GM18520 (cell line): ENCODE results near the gene KRTAP10-10.
"Not testable (repeated sequence)": the region's sequence is repeated elsewhere in the genome, so short reads cannot be mapped to it uniquely, and the experiment has no call there.

ENCODE experiments used
- ATAC-seq: cut with Tn5 transposase; IDR thresholded peaks from one replicate; pipeline ENCODE4 v1.9.1; 2021; ENCODE audit not compliant: unreplicated experiment

KRTAP10-10 gene, protein sequence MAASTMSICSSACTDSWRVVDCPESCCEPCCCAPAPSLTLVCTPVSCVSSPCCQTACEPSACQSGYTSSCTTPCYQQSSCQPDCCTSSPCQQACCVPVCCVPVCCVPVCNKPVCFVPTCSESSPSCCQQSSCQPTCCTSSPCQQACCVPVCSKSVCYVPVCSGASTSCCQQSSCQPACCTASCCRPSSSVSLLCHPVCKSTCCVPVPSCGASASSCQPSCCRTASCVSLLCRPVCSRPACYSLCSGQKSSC

DNA sequence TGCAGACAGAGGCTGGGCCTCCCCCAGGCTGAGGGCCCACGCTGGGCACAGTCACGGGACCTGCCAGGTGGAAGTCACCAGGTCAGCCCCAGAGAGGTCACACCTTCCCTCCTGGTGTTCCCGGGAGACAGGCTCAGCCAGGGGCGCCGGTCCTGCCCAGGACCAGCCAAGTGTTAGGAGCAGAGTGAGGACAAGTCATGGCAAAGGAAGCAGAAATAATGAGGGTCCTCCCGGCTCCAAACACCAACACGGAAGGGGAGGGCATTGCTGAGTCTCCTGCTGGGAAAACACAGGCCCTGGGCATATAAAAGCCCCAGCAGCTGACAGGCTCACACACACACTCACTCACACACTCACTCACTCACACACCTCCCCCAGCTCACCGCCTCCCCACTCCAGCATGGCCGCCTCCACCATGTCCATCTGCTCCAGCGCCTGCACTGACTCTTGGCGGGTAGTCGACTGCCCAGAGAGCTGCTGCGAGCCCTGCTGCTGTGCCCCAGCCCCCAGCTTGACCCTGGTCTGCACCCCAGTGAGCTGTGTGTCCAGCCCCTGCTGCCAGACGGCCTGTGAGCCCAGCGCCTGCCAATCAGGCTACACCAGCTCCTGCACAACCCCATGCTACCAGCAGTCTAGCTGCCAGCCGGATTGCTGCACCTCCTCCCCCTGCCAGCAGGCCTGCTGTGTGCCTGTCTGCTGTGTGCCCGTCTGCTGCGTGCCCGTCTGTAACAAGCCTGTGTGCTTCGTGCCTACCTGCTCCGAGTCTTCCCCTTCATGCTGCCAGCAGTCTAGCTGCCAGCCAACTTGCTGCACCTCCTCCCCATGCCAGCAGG, at the start of gene KRTAP10-10:
KRTAP10-10 (plus strand) TSS at position 339 of the 833 bp plus-strand sequence; CDS start at position 401, 62 bp downstream.
- no peak for ATAC-seq

DNA sequence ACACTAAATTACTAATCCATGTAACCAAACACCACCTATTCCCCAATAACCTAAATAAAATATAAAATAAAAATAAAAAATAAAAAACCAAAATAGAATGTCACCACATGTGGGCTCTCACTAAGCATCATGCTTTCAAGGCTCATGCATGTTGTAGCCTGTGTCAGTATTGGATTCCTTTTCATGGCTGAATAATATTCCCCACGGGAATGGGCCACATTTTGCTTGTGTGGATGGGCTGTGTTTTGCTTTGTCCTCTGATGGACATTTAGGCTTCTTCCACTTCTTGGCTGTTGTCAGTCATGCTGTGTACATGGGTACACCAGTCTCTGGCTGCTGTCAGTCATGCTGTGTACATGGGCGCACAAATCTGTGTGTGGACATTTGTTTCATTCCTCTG, 48.1 kb upstream of the KRTAP10-10 start:
- ATAC-seq, result no peak

DNA sequence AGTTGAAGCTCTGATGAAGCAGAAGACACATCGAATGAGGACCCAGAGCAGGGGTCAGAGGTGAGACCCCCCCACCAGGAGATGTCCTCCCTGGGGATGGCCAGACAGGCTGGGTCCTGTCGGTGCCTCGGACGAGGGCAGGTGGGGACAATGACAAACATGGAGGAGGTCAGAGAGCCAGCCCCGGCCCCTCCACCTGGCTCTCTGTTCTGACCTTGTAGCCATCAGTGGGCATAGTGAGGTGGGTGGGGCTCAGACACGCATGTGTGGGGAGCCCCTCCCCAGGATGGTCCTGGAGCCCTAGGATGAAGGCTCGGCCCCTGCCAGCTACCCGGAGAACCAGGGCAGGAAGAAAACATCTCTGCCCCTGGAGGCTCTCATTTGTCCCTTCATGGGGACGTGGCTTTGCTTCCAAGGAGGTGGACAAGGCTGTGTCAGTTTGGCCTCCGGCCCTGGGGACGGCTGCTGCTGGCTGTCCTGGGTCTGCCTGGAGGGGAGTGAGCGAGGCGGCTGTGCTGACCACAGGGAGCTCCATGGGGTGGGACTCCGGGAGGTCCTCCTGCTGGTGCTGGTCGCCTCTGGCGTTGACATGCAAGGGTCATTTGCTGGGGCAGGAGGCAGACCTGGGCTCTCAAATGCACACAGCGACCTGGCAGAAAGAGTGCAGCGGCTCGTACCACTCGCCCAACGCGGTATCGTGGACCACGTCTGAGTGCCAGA, 47.4 kb upstream of the KRTAP10-10 start:
- no peak for ATAC-seq

DNA sequence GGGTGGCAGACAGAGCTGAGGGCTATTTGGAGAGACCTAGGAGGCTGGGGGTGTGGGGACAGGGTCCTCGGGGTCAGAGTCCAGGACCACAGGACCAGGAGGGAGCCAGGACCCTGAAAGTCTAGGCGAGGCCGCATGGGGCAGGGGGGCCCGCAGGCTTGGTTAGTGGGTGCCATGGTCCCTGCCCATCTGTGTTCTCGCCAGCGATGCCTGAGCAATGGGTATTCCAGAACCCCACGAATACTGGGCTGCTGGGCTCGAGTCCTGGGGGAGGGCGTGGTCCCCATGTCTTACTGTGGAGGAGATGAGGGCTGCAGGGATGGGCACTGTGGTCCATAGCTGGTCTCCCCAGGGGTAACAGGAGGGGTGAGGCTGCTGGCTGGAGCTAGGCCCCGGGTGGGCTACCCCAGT, 46.8 kb upstream of the KRTAP10-10 start:
- ATAC-seq, result no peak

DNA sequence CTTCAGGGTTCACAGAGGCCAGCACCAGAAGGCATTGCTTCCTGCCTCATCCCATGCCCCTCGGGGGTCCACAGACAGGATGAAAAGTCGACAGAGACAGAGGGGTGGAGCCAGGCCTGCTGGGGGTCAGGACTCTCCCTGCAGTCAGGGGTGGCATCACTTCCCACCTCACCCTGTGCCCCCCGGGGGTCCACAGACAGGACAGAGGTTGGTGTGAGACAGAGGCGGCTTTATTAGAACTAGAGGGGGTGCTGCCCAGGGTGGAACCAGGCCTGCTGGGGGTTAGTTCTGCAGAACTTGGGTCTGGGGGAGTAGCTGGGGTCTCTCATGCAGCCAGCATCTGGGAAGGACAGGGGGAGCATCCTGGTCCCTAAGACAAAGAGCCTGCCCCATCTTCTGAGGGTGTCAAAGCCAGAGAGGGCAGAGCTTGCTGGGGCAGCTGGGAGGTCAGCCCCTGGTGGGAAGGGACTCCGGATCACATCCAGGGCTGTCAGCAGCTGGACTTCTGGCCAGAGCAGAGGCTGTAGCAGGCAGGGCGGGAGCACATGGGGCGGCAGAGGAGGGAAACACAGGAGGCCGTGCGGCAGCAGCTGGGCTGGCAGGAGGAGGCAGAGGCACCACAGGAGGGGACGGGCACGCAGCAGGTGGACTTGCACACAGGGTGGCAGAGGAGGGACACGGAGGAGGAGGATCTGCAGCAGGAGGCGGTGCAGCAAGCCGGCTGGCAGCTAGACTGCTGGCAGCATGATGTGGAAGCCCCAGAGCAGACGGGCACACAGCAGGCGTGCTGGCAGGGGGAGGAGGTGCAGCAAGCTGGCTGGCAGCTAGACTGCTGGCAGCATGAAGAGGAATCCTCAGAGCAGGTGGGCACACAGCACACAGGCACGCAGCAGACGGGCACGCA, 46.0 kb upstream of the KRTAP10-10 start:
- not testable (repeated sequence) for ATAC-seq

DNA sequence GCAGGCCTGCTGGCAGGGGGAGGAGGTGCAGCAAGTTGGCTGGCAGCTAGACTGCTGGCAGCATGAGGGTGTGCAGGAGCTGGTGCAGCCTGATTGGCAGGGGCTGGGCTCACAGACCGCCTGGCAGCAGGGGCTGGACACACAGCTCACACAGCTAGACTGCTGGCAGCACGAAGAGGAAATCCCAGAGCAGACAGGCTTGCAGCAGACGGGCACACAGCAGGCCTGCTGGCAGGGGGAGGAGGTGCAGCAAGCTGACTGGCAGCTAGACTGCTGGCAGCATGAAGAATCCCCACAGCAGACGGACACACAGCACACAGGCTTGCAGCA, 45.4 kb upstream of the KRTAP10-10 start:
- not testable (repeated sequence) for ATAC-seq

DNA sequence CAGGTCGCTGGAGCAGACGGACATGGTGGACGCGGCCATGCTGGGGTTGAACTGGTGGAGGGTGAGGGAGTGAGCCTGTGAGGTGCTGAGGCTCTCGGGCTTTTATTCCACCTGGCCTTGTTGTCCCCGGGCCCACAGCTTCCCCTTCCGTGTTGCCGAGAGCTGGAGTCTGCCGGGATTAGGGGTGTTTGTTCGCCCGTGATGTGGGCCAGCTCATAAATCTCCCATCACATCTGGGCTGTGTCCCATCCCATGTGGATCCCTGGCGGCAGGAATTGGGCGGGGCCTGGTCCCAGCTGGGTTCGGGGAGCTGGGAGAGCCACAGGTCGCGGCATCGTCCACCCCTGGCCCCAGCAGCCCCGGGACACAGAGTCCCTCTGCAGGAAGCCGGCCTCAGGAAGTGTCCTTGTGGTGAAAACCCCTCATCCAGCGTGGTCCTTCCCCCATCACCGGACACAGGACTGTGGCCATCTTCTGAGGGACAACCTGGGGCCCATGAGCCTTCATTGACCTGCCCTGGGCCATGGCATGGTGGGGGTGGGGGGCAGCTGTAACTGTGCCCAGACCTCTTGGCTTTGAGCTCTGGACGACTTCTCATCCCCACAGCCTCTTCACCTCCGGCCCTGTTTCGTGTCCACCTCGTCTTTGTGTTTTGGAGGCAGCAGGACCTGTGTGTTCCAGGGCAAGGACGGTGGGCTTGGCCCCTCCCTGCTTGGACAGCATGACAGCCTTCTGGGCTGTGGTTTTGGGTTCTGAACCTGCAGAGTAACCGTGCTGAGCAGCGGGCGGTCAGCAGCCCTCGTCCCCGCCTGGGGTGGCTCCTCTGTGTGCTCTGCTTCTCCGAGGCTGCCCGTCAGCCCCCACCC, 44.5 kb upstream of the KRTAP10-10 start, which contains the start of gene KRTAP10-6:
KRTAP10-6 (minus strand) TSS at position 60 of the 866 bp plus-strand sequence; CDS start at position 39, 21 bp downstream.
- no peak for ATAC-seq

DNA sequence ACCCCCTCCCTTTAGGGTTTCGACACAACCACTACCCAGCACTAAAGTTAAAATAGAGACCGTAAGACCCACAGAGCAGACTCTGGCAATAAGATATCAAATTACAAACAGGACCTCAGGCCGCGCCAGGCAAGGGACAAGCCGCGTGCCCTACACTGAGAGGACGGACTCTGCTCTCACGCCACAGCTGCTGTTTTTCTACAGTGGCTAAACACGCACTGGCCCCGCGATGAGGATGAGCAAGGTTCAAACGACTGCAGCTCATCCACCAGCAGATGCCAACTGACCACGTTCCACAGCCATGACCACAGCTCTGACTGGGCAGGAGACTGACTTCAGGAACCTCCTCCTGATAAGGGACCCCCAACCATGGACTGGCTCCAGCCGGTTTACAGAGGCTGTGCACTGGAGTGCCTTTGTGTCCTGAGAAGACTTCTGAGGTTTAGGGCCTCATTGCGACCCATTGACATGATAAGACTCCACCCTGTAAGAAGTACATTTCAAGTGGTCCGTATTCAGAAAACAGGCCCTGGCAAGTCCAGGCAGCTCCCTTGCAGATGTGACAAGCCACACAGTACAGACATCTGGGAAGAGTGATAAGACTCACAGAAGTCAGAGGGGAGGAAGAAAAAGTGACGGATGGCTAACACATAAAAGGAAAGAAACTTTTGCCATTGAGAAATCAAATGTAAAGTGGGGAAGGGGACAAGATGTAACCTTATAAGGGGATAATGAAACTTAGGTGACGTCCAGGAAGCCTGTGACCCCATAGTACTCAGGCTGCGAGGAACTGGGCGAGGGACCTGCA, 43.4 kb upstream of the KRTAP10-10 start:
- no peak for ATAC-seq

DNA sequence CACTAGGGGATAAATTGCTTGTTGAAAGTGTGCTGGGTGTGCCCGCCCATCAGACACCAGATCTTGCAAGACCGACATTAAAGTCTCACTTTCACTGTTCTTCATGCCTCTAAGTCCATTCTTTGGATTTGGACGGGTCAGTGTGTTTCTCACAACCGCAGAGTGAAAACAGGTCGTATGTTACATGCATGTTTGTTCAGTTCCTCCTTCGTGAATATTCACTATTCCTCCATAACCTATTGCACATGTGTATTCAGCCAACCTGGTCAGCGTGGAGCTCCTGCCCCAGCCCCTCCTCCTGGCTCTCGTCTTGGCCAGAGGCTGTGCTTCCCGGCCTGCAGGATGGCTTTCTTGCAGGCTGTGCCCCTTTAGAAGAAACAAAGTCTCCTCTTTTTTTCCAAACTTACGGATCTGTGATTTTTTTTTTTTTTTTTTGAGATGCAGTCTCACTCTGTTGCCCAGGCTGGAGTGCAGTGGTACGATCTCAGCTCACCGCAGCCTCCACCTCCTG, 42.7 kb upstream of the KRTAP10-10 start:
- ATAC-seq, result no peak

DNA sequence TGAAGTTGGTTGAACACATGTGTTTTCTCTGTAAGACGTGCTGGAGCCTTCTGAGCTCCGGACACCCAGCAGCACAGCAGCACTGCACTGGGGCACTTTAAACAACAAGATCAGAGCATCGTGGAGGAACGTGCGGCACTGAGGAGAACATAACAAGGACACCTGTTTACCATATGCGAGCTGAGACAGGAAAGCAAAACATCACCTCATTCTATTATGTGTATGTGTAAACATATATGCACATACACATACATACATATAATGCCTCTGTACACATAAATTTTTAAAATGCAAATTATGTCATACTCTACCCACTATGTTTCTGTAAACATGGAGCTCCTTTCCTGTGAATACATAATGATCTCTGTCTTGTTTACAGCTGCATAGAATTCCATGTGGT, 41.6 kb upstream of the KRTAP10-10 start:
- ATAC-seq, result no peak

DNA sequence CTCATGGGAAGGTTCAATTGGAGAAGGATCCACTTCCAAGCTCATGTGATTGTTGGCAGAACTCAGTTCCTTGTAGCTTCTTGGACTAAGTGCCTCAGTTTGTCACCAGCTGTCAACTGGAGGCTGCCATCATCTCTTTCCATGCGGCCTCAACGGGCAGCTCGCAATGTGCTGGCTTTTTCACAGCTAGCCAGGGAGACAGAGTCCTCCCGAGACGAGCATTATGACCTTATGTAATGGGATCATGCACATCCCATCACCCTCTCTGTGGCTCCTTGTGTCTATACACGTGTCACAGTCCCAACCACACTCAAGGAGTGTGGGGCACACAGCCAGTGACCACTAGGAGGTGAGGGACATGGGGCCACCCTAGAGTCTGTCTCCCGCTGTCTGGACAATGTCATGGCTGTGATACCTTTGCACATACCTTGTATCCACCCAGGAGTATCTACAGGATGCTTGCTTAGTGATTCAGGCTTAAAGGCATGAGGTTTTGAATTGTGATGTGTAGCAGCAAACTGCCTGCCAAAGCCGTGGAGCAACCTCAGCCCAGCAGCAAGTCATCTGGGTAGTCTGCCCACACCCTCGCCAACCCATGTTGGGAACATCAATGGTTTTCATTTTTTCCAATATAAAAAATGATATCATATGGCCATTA, 41.0 kb upstream of the KRTAP10-10 start:
- no peak for ATAC-seq

DNA sequence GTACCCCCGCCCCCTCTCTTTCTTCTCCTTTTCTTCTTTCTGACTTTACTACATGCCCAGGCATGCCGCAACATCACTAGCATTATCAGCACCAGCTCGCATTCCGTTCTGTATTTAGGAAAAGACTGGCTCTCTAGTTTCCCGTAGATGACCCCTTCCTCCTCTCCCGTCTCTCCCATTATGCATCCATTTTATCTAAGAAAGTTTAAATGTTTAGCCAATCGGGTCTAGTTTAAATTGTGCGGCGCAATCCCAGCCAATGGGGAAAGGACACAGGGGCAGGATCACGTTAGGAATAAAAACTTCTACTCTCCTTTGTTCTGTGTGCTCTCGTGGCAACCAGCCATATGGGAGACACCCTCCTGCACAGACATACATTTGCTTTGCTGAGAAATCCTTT, 39.1 kb upstream of the KRTAP10-10 start:
- no peak for ATAC-seq

DNA sequence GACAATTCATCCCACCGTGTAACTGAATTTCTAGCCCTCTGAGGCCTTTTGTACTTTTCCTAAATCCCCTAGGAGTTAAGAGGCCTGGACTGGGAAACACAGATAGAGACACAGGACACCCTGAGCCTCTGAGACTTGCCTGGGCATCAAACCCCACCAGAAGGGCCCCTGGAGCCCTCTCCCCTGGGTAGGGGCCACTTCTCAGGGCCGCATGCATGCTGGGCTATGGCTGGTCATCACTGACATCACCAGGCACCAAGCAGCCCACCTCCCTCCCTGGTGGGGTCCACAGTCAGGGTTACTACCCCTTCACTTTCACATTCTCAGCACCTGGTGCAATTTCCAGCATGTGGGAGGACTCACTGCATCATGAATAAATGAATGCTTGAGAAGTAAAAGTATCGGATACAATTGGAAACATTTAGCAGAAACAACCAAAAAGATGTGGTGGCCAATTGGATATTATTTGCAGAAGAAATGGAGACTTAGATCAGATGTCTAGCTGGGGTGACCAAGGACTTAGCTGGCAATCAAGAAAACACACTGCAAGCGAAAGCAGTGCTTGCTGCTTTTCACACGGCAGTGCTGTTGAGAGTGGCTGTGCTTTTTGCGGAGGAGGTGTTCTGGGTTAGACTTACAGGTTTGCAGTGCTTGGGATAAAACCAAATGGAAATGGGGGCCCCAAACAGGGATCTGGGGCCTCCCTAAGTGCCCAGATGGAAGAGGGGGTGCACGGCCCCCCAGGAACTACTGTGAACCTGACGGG, 37.7 kb upstream of the KRTAP10-10 start:
- ATAC-seq, result no peak

DNA sequence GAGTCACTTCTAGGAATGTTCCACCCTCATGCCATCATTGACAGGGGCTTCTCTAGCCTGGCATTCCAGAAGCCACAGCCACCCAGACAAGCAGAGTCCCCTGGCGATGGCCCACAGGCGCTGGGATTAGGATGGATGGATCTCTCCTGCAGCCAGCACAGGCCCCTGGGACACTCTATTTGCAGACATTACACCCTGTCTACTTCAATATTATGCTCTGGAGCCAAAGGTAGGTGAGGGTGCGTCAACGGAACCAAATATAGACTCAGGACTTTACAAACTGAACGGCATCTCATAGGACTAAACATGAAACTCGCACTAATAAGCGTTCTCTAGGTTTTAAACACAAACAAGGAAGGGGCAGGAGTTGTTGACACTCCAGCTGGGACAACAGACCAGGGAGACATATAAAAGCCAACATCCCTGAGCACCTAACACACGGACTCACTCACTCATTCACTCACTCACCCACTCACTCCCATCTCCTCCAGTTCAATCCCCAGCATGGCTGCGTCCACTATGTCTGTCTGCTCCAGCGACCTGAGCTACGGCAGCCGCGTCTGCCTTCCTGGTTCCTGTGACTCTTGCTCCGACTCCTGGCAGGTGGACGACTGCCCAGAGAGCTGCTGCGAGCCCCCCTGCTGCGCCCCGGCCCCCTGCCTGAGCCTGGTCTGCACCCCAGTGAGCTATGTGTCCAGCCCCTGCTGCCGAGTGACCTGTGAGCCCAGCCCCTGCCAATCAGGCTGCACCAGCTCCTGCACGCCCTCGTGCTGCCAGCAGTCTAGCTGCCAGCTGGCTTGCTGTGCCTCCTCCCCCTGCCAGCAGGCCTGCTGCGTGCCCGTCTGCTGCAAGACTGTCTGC, 36.8 kb upstream of the KRTAP10-10 start, which contains the start of gene KRTAP10-7:
KRTAP10-7 (plus strand) TSS at position 480 of the 861 bp plus-strand sequence; CDS start at position 505, 25 bp downstream.
- not testable (repeated sequence) for ATAC-seq

DNA sequence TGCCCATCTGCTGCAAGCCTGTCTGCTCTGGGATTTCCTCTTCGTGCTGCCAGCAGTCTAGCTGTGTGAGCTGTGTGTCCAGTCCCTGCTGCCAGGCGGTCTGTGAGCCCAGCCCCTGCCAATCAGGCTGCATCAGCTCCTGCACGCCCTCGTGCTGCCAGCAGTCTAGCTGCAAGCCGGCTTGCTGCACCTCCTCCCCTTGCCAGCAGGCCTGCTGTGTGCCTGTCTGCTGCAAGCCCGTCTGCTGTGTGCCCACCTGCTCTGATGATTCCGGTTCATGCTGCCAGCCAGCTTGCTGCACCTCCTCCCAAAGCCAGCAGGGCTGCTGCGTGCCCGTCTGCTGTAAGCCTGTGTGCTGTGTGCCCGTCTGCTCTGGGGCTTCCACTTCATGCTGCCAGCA, 36.1 kb upstream of the KRTAP10-10 start:
- ATAC-seq, result not testable (repeated sequence)
